Activated T-cell treated with anti-CD3 and anti-CD28 coated beads, Interleukin-2, amount 50 U/mL, for 4 hours (primary cell): ENCODE data around the gene B4GALT1. TPM values are rescaled to one million over a fixed set of nuclear protein-coding genes. Genes with fewer than 3 reads are reported as not detected.
"Not testable (repeated sequence)": the region's sequence is repeated elsewhere in the genome, so short reads cannot be mapped to it uniquely, and the experiment has no call there.

Experiments used
- ATAC-seq, 2 donors: fragments of 200-7000 bp; cut with Tn5 transposase; one replicate each; pipeline ENCODE4 v1.10.0; 2021
- DNase-seq: peaks from one replicate; pipeline ENCODE4 v3.0.0-alpha.2; 2020
- H3K27me3 Mint-ChIP-seq: one replicate; pipeline ENCODE4 v1.8.0; 2021; ENCODE audit warnings: low read depth, mixed read lengths
- H3K36me3 Mint-ChIP-seq: one replicate; pipeline ENCODE4 v1.8.0; 2022; ENCODE audit warnings: mixed read lengths; ENCODE audit not compliant: insufficient read depth
- H3K4me1 Mint-ChIP-seq: one replicate; pipeline ENCODE4 v1.8.0; 2021; ENCODE audit warnings: low read depth, mixed read lengths
- H3K4me3 Mint-ChIP-seq: one replicate; pipeline ENCODE4 v1.8.0; 2021; ENCODE audit warnings: mild to moderate bottlenecking, moderate library complexity, mixed read lengths
- H3K9me3 Mint-ChIP-seq: one replicate; pipeline ENCODE4 v1.8.0; 2021; ENCODE audit warnings: mixed read lengths
- total RNA-seq, 3 donors: library from RNA; stranded (reverse); gene quantifications; one replicate each; pipeline ENCODE4 v1.2.1, GENCODE V29; 2021

The B4GALT1 gene
- total RNA-seq, 3 donors from 2014 or later: 30.2 to 43.4 (median 32.0) TPM

DNA sequence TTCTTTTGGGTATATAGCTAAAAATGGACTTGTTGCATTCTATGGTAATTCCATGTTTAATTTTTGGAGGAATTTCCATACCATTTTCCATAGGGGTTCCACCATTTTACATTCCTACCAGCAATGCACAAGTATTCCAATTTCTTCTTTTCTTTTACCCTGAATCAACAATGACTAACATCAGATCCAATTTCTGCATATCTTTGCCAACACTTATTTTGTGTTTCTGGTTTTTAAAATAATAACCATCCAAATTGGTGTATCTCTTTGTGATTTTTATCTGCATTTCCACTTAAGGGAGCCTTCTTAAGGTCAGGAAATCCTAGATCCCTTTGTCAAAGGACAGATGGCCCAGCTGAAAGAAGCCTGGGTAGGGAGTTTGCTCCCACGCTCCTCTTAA is 61.2 kb downstream of the B4GALT1 start:
- peaks cover 4% of the 10 kb centered on the region for H3K36me3 Mint-ChIP-seq
- H3K4me3 Mint-ChIP-seq: no peak overlapping the region
- no peaks in the 10 kb centered on the region for H3K27me3 Mint-ChIP-seq
- ATAC-seq (no peak), DNase-seq (no peak)
- no peaks in the 10 kb centered on the region for H3K9me3 Mint-ChIP-seq
- H3K4me1 Mint-ChIP-seq: peaks cover 2% of the 10 kb centered on the region

DNA sequence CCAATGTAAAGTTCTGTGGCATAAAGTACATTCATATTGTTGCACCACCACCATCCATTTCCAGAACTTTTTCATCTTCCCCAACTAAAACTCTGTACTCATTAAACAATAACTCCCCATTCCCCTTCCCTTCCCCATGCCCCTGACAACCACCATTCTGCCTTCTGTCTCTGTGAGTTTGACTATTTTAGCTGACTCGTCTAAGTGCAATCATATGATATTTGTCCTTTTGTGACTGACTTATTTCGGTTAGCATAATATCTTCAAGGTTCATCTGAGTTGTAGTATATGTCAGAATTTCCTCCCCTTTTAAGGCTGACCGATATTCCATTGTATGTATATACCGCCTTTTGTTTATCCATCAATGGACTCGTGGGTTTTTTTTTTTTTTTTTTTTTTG is 61.6 kb downstream of the B4GALT1 start:
- Mint-ChIP-seq H3K36me3 (peaks cover 4% of the 10 kb centered on the region), H3K27me3 (no peaks in the 10 kb centered on the region), H3K4me3 (no peak overlapping the region), H3K4me1 (peaks cover 2% of the 10 kb centered on the region), H3K9me3 (no peaks in the 10 kb centered on the region)
- ATAC-seq (no peak), DNase-seq (no peak)

DNA sequence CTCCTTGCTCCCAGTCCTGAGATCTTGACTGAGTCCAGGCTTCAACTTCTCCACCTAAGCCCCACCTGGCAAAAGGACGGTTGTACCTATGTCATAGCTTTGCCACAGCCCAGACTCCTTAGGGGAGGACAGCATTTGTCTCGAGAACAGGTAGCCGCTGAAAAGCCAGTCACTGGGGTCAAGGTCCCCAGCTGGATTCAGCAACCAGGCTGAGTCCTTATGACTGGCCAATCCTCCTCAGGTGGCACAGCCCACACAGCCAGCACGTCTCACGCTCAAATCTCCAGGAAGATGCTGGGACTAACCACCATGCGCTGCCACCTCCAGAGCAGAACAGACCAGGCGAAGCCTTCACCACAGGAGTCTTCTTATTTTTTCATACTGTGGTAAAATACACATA is 62.7 kb downstream of the B4GALT1 start:
- H3K27me3 Mint-ChIP-seq: no peaks in the 10 kb centered on the region
- DNase-seq (no peak), ATAC-seq (no peak)
- no peak overlapping the region for H3K4me3 Mint-ChIP-seq
- H3K36me3 Mint-ChIP-seq: peaks cover 4% of the 10 kb centered on the region
- no peaks in the 10 kb centered on the region for H3K9me3 Mint-ChIP-seq
- H3K4me1 Mint-ChIP-seq: no peaks in the 10 kb centered on the region

DNA sequence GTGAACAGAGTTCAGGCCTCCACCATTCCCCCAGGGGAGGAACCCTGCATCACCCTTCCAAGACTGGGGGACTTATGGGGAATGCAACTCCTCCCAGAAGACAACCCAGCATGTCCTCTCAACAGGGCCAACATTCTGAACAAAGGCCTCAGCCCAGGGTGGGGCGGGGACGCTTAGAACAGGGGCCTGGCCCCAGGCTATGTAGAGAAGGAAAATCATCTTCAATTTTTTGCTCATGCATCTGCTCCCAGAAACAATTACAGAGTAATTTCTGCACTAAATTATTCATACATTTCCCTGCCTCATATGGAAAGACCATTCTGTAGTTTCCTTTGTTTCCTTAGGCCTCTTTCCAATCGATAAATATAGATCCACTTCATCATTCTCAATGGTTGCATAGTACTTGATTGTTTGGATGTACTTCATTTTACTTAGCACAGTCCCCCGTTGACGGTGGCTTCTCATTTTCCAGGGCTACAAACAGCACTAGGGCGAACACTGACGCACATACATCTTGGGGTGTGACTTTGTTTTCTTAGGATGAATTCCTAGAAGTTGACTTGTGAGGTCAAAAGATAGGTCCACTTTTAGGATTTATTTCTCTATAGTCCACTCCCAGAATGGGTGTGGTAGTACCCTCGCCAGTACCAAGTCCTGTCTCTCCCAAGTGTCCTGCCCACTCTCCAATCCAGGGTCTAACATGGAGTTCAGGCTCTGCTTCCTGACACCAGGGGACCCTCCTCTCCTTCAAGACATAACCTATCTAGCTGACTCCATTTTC is 63.4 kb downstream of the B4GALT1 start:
- ATAC-seq (no peak), DNase-seq (no peak)
- no peak overlapping the region for H3K4me3 Mint-ChIP-seq
- H3K4me1 Mint-ChIP-seq: no peaks in the 10 kb centered on the region
- no peaks in the 10 kb centered on the region for H3K9me3 Mint-ChIP-seq
- peaks cover 2% of the 10 kb centered on the region for H3K36me3 Mint-ChIP-seq
- H3K27me3 Mint-ChIP-seq: no peaks in the 10 kb centered on the region

DNA sequence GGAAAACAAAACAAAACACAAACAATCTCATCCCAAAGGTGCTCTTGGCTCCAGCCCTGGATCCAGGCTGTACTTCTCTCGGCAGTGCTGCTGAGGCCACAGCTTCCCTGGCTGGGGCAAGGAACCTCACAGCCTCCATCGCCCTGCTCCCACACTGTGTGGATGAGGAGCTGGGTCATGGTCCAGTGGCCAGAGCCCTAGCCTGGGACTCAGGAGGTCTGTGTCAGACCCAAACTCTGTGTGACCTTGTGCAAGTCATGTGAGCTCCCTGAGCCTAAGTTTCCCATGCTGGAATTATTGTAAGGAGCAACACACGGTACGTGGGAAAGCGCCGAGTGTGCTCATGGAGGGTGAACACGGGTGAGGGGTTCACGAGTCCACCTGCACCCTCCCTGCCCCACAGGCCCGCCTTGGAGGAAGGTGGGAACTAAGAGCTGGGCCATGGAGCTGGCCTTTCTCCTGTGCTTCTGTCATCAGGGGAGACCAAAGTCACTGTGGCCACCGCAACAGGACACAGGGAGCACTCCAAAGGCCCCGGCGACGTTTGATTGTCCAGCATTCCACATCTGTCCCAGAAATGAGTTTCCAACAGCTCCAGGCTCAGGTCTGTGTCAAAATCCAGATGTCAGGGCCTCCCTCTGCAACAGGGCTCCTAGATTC is 64.5 kb downstream of the B4GALT1 start:
- Mint-ChIP-seq H3K4me3 (no peak overlapping the region), H3K36me3 (peaks cover 2% of the 10 kb centered on the region), H3K9me3 (no peaks in the 10 kb centered on the region), H3K4me1 (no peaks in the 10 kb centered on the region), H3K27me3 (no peaks in the 10 kb centered on the region)
- no peak for ATAC-seq
- DNase-seq: no peak

DNA sequence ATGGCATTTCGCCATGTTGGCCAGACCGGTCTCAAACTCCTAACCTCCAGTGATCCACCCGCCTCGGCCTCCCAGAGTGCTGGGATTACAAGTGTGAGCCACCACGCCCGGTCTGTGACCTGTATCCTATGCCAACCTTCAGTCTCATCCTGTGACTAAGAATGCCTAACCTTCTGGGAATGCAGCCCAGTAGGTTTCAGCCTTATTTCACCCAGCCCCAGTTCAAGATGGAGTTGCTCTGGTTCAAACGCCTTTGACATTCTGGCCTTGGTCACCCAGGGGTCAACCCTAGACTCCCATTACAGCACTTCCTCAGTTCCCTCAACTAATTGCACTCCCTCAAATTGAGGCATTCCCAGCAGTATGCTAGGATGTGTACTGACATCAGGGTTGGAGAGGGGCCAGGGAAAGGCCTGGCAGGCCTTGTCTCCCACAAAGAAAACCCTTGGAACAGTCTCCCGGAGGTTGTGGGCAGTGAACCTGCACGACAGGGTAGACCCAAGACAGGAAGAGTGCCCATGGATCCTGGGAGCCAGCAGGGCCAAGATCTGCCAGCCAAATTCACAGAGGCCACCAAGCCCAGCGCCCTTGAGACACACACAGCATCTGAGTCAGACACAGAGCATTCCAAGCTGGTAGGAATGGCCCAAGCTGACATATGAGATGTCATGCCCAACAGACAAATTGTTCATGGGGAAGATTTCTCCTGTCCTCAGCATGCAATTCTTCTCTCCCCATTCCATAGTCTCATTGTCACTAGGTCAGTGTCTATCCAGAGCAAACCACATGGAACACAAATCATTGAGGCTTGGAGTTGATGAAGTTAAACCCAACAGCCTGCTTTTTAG is 65.8 kb downstream of the B4GALT1 start:
- no peaks in the 10 kb centered on the region for H3K27me3 Mint-ChIP-seq
- ATAC-seq: no peak
- peaks cover 2% of the 10 kb centered on the region for H3K36me3 Mint-ChIP-seq
- H3K4me3 Mint-ChIP-seq: no peak overlapping the region
- H3K9me3 Mint-ChIP-seq: no peaks in the 10 kb centered on the region
- no peak for DNase-seq
- no peaks in the 10 kb centered on the region for H3K4me1 Mint-ChIP-seq

DNA sequence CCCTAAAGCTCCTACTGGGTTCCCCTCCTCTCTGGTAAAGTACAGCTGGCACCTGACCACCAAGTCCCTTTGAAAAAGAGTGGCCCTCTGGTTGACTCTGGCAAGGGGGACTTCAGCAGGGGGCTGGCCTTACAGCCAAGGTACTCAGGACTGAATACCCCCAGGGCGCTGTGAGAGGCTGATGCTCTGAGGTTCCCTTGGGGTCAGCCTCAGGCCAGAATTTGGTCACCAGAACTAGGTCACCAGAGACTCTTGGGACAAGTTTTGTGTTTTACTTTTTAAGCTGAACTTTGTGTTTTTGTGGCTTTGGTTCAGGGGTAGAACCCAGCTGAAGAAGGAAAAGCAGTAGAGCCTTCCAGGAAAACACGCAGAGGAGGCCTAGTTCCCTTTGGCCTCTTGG is 67.4 kb downstream of the B4GALT1 start:
- Mint-ChIP-seq H3K4me3 (no peak overlapping the region), H3K27me3 (no peaks in the 10 kb centered on the region), H3K4me1 (no peaks in the 10 kb centered on the region), H3K36me3 (peaks cover 2% of the 10 kb centered on the region), H3K9me3 (no peaks in the 10 kb centered on the region)
- DNase-seq: no peak
- ATAC-seq: no peak

DNA sequence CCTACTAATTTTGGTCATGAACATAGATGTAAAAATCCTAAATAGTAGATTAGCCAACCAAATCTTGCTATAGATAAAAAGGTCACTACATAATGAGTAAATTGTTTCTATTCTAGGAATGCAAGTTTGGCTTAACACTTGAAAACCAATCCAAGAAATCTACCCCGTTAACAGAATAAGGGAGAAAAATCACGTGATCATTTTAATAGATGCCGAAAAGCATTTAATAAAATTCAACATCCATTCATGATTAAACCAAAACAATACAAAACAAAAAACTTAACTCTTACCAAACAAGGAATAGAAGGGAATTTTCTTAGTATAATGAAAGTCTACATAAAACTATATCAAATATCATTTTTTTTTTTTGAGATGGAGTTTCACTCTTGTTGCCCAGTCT is 69.9 kb downstream of the B4GALT1 start:
- peaks cover 9% of the 10 kb centered on the region for H3K4me1 Mint-ChIP-seq

DNA sequence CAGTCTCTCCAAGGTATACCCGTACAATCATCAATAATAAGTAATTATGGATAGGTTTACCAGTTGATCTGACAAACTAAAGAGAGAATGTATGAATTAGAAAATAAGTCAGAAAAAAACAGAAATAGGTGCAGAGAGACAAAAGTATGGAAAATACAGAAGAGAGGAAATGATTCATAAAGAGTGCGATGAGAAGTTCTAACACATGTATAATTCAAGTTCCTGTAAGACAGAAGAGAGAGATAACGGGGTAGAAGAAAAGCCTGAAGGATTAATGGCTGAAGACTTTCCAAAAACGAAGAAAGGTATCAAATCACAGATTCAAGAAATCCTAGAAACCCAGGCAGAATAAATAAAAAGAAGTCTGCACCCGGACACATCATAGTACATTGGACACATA is 74.5 kb downstream of the B4GALT1 start:
- no peak for ATAC-seq
- Mint-ChIP-seq H3K36me3 (no peaks in the 10 kb centered on the region), H3K4me3 (peak overlapping the region; percentile 14)

More for the DNA sequence above, 69.9 kb downstream of the B4GALT1 start:
- no peak for ATAC-seq
- H3K4me3 Mint-ChIP-seq: no peak overlapping the region
- no peak for DNase-seq
- no peaks in the 10 kb centered on the region for H3K27me3 Mint-ChIP-seq
- no peaks in the 10 kb centered on the region for H3K36me3 Mint-ChIP-seq
- no peaks in the 10 kb centered on the region for H3K9me3 Mint-ChIP-seq

DNA sequence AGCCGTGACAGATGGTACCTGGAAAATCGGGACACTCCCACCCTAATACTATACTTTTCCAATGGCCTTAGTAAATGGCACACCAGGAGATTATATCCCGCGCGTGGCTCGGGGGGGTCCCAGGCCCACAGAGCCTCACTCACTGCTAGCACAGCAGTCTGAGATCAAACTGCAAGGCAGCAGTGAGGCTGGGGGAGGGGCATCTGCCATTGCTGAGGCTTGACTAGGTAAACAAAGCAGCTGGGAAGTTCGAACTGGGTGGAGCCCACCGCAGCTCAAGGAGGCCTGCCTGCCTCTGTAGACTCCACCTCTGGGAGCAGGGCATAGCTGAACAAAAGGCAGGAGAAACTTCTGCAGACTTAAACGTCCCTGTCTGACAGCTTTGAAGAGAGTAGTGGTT is 81.5 kb downstream of the B4GALT1 start:
- H3K4me1 Mint-ChIP-seq: peaks cover 25% of the 10 kb centered on the region
- H3K36me3 Mint-ChIP-seq, DNase-seq, H3K4me3 Mint-ChIP-seq, H3K27me3 Mint-ChIP-seq, H3K9me3 Mint-ChIP-seq, ATAC-seq: not testable (repeated sequence)

More for the DNA sequence above, 74.5 kb downstream of the B4GALT1 start:
- H3K9me3 Mint-ChIP-seq: no peaks in the 10 kb centered on the region
- no peaks in the 10 kb centered on the region for H3K27me3 Mint-ChIP-seq
- DNase-seq: no peak
- H3K4me1 Mint-ChIP-seq: peaks cover 10% of the 10 kb centered on the region

DNA sequence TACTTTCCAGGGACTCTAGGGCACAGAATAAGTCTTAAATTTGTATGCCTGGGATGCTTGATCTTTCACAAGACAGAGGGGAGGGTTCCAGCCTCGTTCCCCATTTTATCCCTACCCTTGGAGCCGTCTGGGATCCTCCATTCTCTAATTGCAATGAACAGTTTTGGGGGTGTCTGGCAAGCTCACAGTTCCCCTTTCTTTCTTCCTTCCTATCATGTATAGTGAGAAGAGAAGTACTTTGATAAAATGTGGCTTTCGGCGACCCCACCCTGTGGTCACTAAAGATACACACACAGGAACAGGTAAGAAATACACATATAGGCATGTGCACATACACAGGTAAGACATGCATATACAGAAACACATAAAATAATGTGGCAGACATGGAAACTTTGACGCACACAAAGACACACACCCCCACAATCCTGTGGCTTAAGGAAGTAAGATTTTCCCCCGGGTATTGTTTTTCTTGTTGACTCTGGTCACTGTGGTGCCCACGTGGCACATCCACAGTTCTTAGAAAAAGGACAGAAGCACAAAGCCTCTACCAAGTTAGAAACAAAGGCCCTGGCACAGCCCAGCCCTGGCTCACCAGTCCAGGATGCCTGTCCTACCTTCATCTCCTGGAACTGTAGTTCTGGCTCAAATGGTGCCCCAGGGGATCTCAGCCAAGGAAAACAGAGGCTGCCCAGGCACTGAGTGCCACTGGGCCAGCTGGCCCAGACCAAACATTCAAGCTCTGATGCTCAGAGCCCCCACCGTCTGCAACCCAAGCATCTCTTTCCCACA is 84.4 kb downstream of the B4GALT1 start:
- peak overlapping the region; percentile 51 for H3K4me3 Mint-ChIP-seq
- ATAC-seq (no peak), DNase-seq (no peak)

DNA sequence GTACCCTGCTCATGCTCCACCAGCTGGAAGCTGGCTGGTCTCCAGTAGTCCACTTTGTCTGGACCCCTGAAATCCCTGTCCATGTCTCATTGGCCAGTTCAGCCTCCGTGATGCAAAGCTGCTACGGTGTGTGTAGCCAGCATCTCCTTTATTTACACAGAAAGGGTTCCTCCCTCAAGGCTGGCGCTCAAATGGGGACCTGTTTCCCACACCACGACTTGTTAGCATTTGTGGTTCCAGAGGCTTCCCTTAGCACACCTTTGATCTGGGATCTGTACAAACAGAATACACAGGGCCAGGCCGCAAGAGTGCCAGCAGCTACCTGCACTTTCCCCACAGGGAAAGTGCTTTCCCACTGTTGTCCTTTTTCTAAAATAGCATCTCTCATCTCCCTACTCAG is 85.0 kb downstream of the B4GALT1 start:
- no peaks in the 10 kb centered on the region for H3K36me3 Mint-ChIP-seq
- no peaks in the 10 kb centered on the region for H3K9me3 Mint-ChIP-seq
- H3K4me3 Mint-ChIP-seq: peak overlapping the region; percentile 51
- H3K4me1 Mint-ChIP-seq: peaks cover 32% of the 10 kb centered on the region
- H3K27me3 Mint-ChIP-seq: no peaks in the 10 kb centered on the region
- no peak for ATAC-seq
- DNase-seq: no peak

More for the DNA sequence above, 84.4 kb downstream of the B4GALT1 start:
- Mint-ChIP-seq H3K9me3 (no peaks in the 10 kb centered on the region), H3K4me1 (peaks cover 30% of the 10 kb centered on the region), H3K36me3 (no peaks in the 10 kb centered on the region), H3K27me3 (no peaks in the 10 kb centered on the region)

DNA sequence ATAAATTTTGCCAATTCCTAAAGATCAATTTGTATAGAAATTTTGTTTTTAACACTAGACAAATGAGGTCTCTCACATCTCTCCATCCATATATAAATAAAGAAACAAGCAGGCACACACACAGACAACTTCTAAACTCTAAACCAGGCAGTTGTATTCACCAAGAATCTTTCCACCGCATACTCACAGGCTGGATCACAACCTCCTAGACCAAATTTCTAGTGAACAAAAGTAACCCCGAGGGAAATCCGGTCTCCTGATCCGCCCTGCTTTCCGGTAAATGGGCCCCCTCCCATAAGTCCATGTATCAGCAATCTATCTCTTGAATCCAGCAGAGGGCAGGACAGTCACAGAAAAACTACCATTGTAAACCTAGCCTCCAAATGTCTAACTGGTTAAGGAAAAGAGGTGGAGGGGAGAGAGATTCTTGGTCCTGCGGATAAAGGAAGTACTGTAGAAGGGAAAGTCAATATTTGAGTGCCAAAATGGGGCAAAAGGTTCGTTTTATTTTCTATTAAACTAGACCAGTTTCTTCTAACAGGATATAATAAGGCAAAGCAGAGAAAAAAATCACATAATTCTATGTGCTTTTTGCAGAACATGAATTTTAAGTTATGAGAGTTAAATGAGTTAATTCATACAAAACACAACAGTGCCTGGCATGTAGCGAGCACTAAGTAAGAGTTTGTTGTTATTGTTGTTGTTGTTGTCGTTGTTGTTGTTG is 85.8 kb downstream of the B4GALT1 start:
- Mint-ChIP-seq H3K4me1 (peaks cover 38% of the 10 kb centered on the region), H3K36me3 (peaks cover 2% of the 10 kb centered on the region), H3K9me3 (no peaks in the 10 kb centered on the region), H3K4me3 (no peak overlapping the region), H3K27me3 (no peaks in the 10 kb centered on the region)
- ATAC-seq (peak; percentile 44 to 47), DNase-seq (peak; percentile 56)
